GM18526 (cell line): ENCODE results near the gene GRM4.

Experiments
- POLR2A ChIP-seq: IDR thresholded peaks from 3 replicates; pipeline ENCODE4 v1.6.1; 2011; ENCODE audit not compliant: insufficient read length; ENCODE audit errors: extremely low read depth

The GRM4 gene

DNA sequence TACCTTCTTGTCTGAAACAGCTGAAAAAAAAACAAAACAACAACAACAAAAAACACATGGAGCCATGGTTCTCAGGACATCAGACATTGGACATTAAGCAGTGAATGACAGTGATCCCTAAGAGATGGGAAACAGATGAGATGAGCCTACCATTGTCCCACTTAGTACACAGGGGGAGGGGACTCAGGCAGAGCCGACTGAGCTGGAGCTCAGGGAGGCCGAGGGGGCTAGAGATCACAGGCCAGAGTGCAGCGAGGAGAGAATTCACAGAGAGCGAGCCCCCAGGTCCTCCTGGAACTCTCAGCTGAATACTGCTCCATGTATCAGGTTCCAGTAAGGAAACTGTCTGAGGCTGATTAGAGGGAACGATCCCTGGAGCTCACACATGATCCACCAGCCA, 134.6 kb downstream of the GRM4 start:
- TF ChIP-seq POLR2A: no peak

DNA sequence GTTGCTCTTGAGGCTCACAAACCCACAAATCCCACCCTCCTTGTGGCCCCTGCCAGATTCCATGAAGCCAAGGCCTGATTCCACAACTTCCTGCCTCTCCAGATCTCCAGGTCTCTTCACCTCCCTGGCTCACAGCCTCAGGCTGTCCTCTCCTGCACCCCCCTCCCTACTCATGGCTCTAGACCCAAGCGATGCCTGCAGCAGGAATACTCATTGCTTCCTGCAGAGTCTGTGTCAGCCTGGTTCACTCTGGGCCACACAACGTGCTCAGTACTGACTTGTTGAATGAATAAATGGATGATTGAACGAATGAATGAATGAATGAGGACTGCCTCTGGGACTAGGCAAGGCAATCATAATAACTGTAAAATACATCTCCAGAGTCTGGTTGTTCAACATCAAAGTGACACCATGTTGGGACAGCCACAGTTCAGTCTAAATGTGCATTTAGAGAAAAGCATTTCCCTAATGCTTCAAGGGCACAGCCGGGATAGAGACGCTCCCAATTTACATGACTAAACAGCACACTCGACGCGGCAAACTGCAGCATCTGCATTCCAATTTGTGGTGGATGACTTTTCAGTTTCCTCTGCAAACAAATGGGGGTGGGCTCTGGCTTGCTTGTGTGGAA, 139.9 kb downstream of the GRM4 start:
- no peak for TF ChIP-seq POLR2A

GRCh38 chr6:34004706-34005105, 141.2 kb downstream of the GRM4 start:
- no peak for TF ChIP-seq POLR2A

DNA sequence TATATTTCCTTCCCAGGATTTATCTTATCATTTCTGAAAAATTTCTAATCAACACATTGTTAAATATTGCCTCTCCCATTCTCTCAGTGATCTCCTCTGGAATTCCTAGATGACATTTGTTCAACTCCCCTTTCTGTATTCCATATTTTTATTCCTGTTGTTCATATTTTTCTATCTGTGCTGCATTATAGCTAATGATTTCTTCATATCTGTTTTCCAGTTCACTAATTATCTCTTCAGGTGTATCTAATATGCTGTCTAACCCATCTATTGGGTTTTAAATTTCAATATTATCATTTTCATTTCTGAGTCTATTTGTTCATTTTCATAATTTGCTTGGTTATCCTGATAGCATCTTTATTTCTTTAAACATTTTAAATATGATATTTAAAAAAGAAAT, 141.9 kb downstream of the GRM4 start:
- TF ChIP-seq POLR2A: no peak

DNA sequence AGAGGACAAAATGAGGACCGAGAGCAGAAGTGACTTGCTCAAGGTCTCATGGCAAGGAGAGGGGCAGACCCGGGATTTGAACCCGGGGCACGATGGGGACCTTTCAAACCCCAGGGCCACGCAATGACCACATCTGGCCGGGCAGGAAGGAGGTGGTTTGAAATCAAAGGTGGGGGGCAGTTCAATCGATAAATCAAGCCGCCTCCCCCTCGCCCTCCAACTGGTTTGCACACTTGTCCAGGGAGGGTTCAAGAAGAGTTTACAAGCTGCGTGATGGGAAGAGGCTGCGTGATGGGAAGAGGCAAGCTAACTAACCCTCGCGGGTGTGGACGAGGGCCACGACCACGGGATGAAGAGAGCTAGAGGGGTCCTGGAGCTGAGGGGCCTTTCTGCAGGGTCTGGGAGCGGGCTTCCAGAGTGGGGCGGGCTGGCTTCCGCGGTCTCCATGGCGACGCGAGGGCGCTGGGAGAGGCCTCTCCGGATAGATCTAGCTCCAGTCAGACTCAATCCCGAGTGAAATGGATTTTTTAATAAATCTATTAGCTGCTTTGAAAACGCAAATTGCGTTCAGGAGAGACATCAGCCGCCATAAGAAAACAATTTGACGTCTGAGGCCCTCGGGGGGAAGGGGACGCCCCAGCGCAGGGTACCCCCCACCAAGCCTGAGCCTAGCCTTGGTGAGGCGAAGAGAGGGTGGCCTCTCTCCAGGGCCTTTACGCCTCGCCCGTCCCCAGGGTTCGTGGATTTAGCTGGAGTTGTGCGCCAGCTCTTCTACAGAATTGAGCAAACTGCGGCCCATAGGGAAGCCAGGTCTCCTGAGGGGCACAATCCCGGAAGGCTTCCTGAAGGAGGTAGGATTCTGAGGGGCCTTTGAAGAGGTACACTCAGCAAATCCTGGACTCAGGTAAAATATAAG, 143.9 kb downstream of the GRM4 start:
- TF ChIP-seq POLR2A: no peak

- TF ChIP-seq POLR2A: no peak
These were observed 145.6 kb downstream of the GRM4 start for GRCh38 chr6:34000281-34000680.

GRCh38 chr6:33999567-33999966, 146.3 kb downstream of the GRM4 start:
- no peak for TF ChIP-seq POLR2A

- TF ChIP-seq POLR2A: no peak
These were observed 147.2 kb downstream of the GRM4 start for GRCh38 chr6:33998660-33999059.

DNA sequence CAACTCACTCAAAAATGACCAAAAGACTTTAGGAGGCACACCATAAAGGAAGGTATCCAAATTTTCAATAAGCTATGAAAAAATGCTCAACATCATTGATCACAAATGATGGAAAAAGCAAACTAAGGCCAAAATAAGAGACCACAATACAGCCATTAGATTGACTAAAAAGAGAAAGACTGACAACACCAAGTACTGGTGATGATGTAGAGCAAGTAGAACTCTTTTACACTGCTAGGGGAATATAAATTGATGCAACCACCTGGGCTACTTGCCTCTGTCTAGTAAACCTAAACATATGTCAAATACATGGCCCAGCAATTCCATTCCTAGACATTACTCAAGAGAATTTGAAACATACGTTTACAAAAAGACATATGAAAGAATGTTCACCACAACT, 148.6 kb downstream of the GRM4 start:
- TF ChIP-seq POLR2A: no peak

GRCh38 chr6:33996120-33996475, 149.8 kb downstream of the GRM4 start:
- TF ChIP-seq POLR2A: no peak

DNA sequence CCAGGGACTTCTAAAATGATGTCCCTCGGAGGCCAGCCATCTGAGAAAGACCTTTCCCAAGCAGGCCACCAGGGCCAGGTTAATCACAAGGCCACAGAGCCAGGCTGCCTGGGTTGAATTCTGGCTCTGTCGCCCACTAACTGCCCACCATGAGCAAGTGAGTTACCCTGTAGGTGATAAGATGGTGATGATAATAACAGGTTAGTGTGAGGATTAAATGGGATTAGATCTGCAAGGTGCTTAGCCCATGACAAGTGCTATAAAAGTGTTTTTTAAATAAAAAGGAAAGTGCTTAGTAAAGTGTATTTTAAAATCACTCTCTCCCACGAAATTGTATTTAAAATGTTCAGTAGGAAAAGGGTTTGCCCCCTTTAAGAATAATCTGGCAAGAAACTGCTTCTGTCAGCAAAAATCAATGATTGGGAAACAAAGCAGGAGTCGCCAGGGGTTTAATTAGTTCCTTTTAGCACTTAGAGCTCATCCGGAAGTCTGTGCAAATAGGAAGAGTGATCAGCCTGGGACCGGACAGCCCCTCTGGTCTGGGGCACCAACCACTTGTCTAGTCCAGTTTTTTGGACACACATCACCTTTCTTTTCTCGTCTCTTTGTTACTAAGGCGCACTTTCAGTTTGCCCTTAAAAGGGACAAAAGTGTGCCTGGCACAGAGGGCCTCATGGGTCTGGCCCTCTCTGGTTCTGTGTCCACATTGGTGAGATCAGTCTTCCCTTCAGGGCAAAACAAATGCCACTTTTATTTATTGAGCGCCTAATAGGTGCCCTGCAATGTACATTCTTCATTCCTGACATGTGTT, 150.4 kb downstream of the GRM4 start:
- TF ChIP-seq POLR2A: no peak

DNA sequence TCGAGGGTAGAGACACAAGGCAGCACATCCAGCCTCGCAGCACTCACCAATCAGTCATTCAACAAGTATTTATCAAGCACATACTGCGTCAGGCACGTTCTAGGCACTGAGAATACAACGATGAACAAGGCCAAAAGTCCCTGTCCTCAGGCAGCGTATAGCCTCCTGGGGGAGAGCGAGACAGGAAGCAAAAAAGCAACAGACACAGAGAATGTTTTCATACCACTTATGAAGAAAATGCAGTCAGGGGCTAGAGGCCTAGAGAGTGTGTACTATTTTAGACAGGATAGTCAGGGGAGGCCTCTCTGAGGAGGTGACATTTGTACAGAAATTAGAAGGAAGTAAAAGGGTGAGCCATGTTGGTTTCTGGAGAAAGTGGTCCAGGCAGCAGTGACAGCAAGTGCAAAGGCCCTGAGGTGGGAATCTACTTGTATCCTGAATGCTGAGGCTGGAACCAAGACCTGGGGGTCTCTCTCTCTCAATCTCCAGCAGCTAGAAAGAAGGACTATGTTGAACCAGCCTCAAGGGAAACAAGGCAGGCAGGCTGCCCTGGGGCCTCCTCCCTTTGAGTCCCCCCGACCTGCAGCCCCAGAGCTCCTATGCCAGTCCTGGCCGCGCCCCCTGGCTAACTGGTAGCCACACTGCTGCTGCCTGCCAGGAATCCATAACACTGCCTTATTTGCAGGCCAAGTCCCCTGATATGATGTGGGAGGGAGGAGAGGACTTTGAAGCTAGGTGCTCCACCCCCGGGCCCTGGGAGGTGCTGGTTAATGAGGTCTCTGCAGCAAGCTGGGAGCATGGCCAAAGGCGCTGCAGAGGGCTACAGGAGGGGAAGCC, 151.2 kb downstream of the GRM4 start:
- no peak for TF ChIP-seq POLR2A

GRCh38 chr6:33993653-33994471, 152.0 kb downstream of the GRM4 start:
- TF ChIP-seq POLR2A: no peak

DNA sequence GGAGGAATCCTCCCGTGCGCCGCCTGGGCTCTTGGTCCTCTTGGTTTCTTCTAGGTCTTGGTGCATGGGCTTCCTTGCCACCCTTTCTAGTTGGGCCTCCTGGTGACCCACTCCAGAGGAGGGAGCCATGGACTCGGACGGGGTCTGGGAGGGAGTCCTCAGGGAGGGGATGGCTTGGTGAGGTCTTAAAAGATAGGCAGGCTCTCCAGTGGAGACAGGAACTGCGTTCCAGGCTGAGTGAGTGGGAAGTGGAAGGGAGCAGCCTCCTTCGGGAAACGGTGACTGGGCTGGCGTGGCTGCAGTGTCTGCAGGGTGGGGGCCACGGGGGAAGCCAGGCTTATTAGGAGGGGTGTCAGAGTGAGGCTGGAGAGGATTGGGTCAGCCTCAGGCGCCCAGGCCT, 152.8 kb downstream of the GRM4 start:
- no peak for TF ChIP-seq POLR2A

DNA sequence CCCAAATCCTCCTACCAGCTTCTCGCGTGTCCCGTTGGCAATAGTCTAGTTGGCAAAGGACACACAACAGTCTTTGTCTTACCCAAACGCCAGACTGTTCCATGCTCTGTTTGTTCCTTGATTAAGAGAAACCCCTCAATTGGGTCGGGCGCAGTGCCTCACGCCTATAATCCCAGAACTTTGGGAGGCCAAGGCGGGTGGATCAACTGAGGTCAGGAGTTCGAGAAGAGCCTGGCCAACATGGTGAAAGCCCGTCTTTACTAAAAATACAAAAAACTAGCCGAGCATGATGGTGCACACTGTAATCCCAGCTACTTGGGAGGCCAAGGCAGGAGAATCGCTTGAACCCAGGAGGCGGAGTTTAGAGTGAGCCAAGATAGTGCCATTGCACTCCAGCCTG, 153.7 kb downstream of the GRM4 start:
- TF ChIP-seq POLR2A: no peak

GRCh38 chr6:33991610-33992009, 154.3 kb downstream of the GRM4 start:
- TF ChIP-seq POLR2A: no peak
